ENCODE measurements around the gene CD40. TPM values are rescaled to one million over a fixed set of nuclear protein-coding genes. Genes with fewer than 3 reads are reported as not detected.

Gene CD40
- total RNA-seq, 1 donor from 2014 or later = 35.7 TPM

- no peak for ATAC-seq
- intact Hi-C loops (cut with DNase I) = no loop called here
- H3K27ac ChIP-seq = no peak overlapping the region
- TF ChIP-seq, protein P1, sequence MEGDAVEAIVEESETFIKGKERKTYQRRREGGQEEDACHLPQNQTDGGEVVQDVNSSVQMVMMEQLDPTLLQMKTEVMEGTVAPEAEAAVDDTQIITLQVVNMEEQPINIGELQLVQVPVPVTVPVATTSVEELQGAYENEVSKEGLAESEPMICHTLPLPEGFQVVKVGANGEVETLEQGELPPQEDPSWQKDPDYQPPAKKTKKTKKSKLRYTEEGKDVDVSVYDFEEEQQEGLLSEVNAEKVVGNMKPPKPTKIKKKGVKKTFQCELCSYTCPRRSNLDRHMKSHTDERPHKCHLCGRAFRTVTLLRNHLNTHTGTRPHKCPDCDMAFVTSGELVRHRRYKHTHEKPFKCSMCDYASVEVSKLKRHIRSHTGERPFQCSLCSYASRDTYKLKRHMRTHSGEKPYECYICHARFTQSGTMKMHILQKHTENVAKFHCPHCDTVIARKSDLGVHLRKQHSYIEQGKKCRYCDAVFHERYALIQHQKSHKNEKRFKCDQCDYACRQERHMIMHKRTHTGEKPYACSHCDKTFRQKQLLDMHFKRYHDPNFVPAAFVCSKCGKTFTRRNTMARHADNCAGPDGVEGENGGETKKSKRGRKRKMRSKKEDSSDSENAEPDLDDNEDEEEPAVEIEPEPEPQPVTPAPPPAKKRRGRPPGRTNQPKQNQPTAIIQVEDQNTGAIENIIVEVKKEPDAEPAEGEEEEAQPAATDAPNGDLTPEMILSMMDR (IDR thresholded peaks at IDR 0.05) = no peak
- H3K4me3 ChIP-seq = no peak overlapping the region
- H3K36me3 ChIP-seq = no peaks in the 10 kb centered on the region
- H3K4me1 ChIP-seq = no peaks in the 10 kb centered on the region
- no peak for DNase-seq
- peaks cover 32% of the 10 kb centered on the region for H3K27me3 ChIP-seq (ENCODE audit: low read depth)
- H3K9me3 ChIP-seq = no peaks in the 10 kb centered on the region
Observed at GRCh38 chr20:46152824-46153586, 34.9 kb downstream of the CD40 start.

DNA sequence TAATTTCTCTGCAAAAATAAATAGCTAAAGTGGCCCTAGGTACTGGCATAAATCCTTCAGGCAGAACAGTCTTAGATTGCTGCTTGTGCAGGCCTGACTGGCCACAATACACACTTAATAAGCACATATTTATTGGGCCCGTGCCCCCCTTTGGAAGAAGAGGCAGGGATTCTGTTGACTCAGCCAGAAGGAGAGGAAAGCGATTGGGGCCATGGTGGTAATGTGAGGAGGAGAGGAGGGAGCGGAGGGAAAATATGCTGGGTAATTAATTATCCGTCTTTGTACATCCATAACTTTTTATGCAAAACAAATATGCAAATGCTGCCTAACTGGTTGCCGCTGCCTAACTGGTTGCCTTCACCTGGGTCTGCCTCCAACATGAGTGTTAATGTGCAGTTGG lies 36.2 kb downstream of the CD40 start:
- ATAC-seq = no peak
- no peaks in the 10 kb centered on the region for H3K4me1 ChIP-seq
- peaks cover 38% of the 10 kb centered on the region for H3K27me3 ChIP-seq (ENCODE audit: low read depth)

DNA sequence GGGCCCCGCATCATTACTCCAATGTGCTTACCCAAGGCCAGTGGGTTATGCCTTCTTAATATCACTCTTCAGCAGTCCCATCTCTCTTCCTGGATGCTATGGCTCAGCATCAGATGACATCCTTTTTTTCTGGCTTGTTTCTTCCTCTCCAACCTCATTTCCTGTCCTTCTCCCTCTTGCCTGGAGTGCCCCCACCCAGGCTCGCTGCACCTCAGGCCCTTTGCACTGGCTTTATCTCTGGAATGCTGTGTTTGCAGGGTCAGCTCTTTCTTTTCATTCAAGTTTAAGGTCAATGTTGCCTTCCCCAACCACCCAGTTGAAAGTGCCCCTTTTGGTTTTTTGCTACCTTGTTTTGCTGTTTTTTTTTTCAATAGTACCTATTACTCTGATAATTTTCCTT lies 36.7 kb downstream of the CD40 start:
- Histone ChIP-seq H3K4me3 (no peak overlapping the region), H3K27ac (no peak overlapping the region), H3K9me3 (no peaks in the 10 kb centered on the region), H3K4me1 (no peaks in the 10 kb centered on the region), H3K27me3 (ENCODE audit: low read depth) (peaks cover 40% of the 10 kb centered on the region), H3K36me3 (no peaks in the 10 kb centered on the region)
- TF ChIP-seq, protein P1 (IDR thresholded peaks at IDR 0.05) = no peak
- DNase-seq (no peak), ATAC-seq (no peak)
- intact Hi-C loops (cut with DNase I) = no loop called here

More for the DNA sequence above, 36.2 kb downstream of the CD40 start:
- H3K27ac ChIP-seq = no peak overlapping the region
- TF ChIP-seq, protein P1 (IDR thresholded peaks at IDR 0.05) = no peak
- H3K36me3 ChIP-seq = no peaks in the 10 kb centered on the region
- no peak overlapping the region for H3K4me3 ChIP-seq
- no peak for DNase-seq
- intact Hi-C loops (cut with DNase I) = no loop called here
- H3K9me3 ChIP-seq = no peaks in the 10 kb centered on the region

- Histone ChIP-seq H3K27ac (no peak overlapping the region), H3K9me3 (no peaks in the 10 kb centered on the region), H3K36me3 (no peaks in the 10 kb centered on the region), H3K4me3 (no peak overlapping the region), H3K4me1 (no peaks in the 10 kb centered on the region), H3K27me3 (ENCODE audit: low read depth) (peaks cover 42% of the 10 kb centered on the region)
- ATAC-seq = no peak
- DNase-seq = no peak
- TF ChIP-seq, protein P1 (IDR thresholded peaks at IDR 0.05) = no peak
- intact Hi-C loops (cut with DNase I) = no loop called here
Observed at GRCh38 chr20:46156065-46156464, 38.0 kb downstream of the CD40 start.

DNA sequence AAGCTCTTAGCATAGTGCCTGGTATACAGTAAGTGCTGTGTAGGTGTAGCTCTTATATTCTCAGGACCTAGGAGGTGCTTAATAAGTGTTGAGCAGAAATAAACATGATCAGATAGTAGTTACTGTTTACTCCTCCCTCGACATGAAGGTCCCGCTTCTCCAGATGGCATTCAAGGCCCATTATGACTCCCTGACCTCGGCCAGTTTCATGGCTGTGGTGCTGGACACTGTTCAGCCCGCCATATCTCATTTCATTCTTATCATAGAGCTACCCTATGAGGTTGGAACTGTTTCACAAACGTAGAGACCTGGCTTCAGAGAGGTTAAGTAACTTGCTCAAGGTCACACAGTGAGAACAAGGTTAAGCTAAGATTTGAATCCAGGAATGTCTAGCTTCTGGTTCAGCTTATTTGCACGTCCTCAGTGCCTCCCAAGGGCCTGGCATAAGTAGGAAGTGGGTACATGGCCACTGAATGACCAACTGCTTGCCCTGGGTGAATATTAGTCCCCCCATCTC lies 39.0 kb downstream of the CD40 start:
- Histone ChIP-seq H3K9me3 (no peaks in the 10 kb centered on the region), H3K4me1 (no peaks in the 10 kb centered on the region), H3K27me3 (ENCODE audit: low read depth) (peaks cover 47% of the 10 kb centered on the region), H3K36me3 (no peaks in the 10 kb centered on the region), H3K27ac (no peak overlapping the region), H3K4me3 (no peak overlapping the region)
- DNase-seq (no peak), ATAC-seq (no peak)
- TF ChIP-seq, protein P1 (IDR thresholded peaks at IDR 0.05) = no peak
- intact Hi-C loops (cut with DNase I) = no loop called here
